HepG2 (cell line): ENCODE data around the gene CORO7.

ENCODE experiments used
- EHMT2 ChIP-seq: fragments of 200-600 bp; sonication (generic); IDR thresholded peaks from 2 replicates; pipeline ENCODE4 v1.7.0; 2017; ENCODE audit warnings: antibody characterized with exemption, low read depth, low read length, borderline replicate concordance
- MYNN ChIP-seq: sonication (generic); formaldehyde crosslinking; IDR thresholded peaks from 2 replicates; pipeline ENCODE4 v1.4.0; 2020; ENCODE audit warnings: mild to moderate bottlenecking, low read depth, missing genetic modification reagents
- TCF12 ChIP-seq, 2 experiments: fragments of 450-650 bp in 1 of 2; sonication (generic) in 1 of 2; formaldehyde crosslinking in 1 of 2; IDR thresholded peaks; 2 replicates each; pipeline versions ENCODE4 v1.6.1 to v1.8.0; 2017 to 2022; ENCODE audit warnings: antibody characterized with exemption in 1 of 2, mild to moderate bottlenecking in 1 of 2, missing genetic modification reagents in 1 of 2, moderate library complexity in 1 of 2

GRCh38 chr16:4330277-4330874, 86.0 kb downstream of the CORO7 start:
- no peak for TF ChIP-seq TCF12 (IDR thresholded peaks at IDR 0.05)
- TF ChIP-seq TCF12 (CRISPR knock-in tag; IDR thresholded peaks at IDR 0.05) = no peak
- no peak for TF ChIP-seq MYNN
- TF ChIP-seq EHMT2 = no peak
